Mesenchymal stem cell (in vitro differentiated cells and primary cell): ENCODE results near the gene PDP2.

ENCODE experiments used
- DNase-seq: peaks from one replicate; pipeline ENCODE4 v3.0.0-alpha.2; 2013
- H2AFZ ChIP-seq: one replicate; pipeline ENCODE4 v1.6.1; 2013; ENCODE audit warnings: low read depth, mild to moderate bottlenecking, control low read depth, inconsistent platforms, low read length, moderate library complexity
- H2AK5ac ChIP-seq: 2 replicates; pipeline ENCODE4 v1.6.1; 2013; ENCODE audit warnings: low read length, moderate library complexity, mild to moderate bottlenecking, inconsistent platforms; ENCODE audit not compliant: severe bottlenecking
- H2BK120ac ChIP-seq: one replicate; pipeline ENCODE4 v1.6.1; 2013; ENCODE audit warnings: low read depth, mild to moderate bottlenecking, inconsistent platforms, low read length, moderate library complexity
- H2BK12ac ChIP-seq, 2 experiments: one replicate each; pipeline ENCODE4 v1.6.1; 2013; ENCODE audit warnings: inconsistent platforms in 2 of 2, low read length in 2 of 2, mild to moderate bottlenecking in 2 of 2, moderate library complexity in 2 of 2, control low read depth in 1 of 2
- H2BK15ac ChIP-seq: one replicate; pipeline ENCODE4 v1.6.1; 2013; ENCODE audit warnings: mild to moderate bottlenecking, low read depth, inconsistent platforms; ENCODE audit not compliant: poor library complexity, severe bottlenecking
- H2BK5ac ChIP-seq: 2 replicates; pipeline ENCODE4 v1.6.1; 2013; ENCODE audit warnings: low read depth, mild to moderate bottlenecking, low read length, control low read depth, inconsistent platforms; ENCODE audit not compliant: poor library complexity, severe bottlenecking
- H3K14ac ChIP-seq, 2 experiments: one replicate each; pipeline ENCODE4 v1.6.1; 2013; ENCODE audit warnings: inconsistent platforms in 2 of 2, low read length in 2 of 2, control low read depth in 1 of 2, mild to moderate bottlenecking in 1 of 2, moderate library complexity in 1 of 2
- H3K18ac ChIP-seq, 2 experiments: one replicate each; pipeline ENCODE4 v1.6.1; 2013; ENCODE audit warnings: inconsistent platforms in 2 of 2, low read length in 2 of 2, control low read depth in 1 of 2, low read depth in 1 of 2, mild to moderate bottlenecking in 1 of 2
- H3K23ac ChIP-seq, 2 experiments: one replicate each; pipeline ENCODE4 v1.6.1; 2013; ENCODE audit warnings: inconsistent platforms in 2 of 2, low read length in 2 of 2, mild to moderate bottlenecking in 2 of 2, moderate library complexity in 2 of 2, control low read depth in 1 of 2
- H3K27ac ChIP-seq: 2 replicates; pipeline ENCODE4 v1.5.1; 2013; ENCODE audit warnings: mild to moderate bottlenecking, moderate library complexity, low read length, control low read depth, inconsistent platforms; ENCODE audit not compliant: poor library complexity, severe bottlenecking
- H3K27me3 ChIP-seq, 2 experiments: 2 replicates each; pipeline versions ENCODE4 v1.6.1 to v1.7.0; 2013; ENCODE audit warnings: low read length in 2 of 2, mild to moderate bottlenecking in 2 of 2, moderate library complexity in 2 of 2, control low read depth in 1 of 2, inconsistent platforms in 1 of 2; ENCODE audit not compliant: control insufficient read depth in 1 of 2, insufficient read depth in 1 of 2
- H3K36me3 ChIP-seq, 2 experiments: 2 replicates each; pipeline versions ENCODE4 v1.6.1 to v1.7.0; 2013; ENCODE audit warnings: low read length in 2 of 2, control low read depth in 1 of 2, inconsistent platforms in 1 of 2, low read depth in 1 of 2, mild to moderate bottlenecking in 1 of 2; ENCODE audit not compliant: insufficient read depth in 2 of 2, control insufficient read depth in 1 of 2
- H3K4ac ChIP-seq, 2 experiments: one replicate each; pipeline ENCODE4 v1.6.1; 2013; ENCODE audit warnings: inconsistent platforms in 2 of 2, low read length in 2 of 2, mild to moderate bottlenecking in 2 of 2, moderate library complexity in 2 of 2, control low read depth in 1 of 2, low read depth in 1 of 2
- H3K4me1 ChIP-seq: 2 replicates; pipeline ENCODE4 v1.6.1; 2013; ENCODE audit warnings: low read depth, low read length, control low read depth; ENCODE audit not compliant: control insufficient read depth, insufficient read depth
- H3K4me2 ChIP-seq: 2 replicates; pipeline ENCODE4 v1.6.1; 2013; ENCODE audit warnings: low read length, mild to moderate bottlenecking, inconsistent platforms; ENCODE audit not compliant: poor library complexity, severe bottlenecking
- H3K4me3 ChIP-seq, 2 experiments: 2 replicates each; pipeline versions ENCODE4 v1.5.1 to v1.7.0; 2013; ENCODE audit warnings: low read length in 2 of 2, mild to moderate bottlenecking in 2 of 2, control low read depth in 1 of 2, low read depth in 1 of 2; ENCODE audit not compliant: insufficient read depth in 1 of 2
- H3K79me1 ChIP-seq: replicated peaks from 2 replicates; pipeline ENCODE4 v1.6.1; 2013; ENCODE audit warnings: mild to moderate bottlenecking, control low read depth, low read length, inconsistent platforms; ENCODE audit not compliant: poor library complexity, severe bottlenecking
- H3K9ac ChIP-seq: 2 replicates; pipeline ENCODE4 v1.7.0; 2013; ENCODE audit warnings: mild to moderate bottlenecking, low read length, moderate library complexity
- H3K9me3 ChIP-seq: 2 replicates; pipeline ENCODE4 v1.7.0; 2013; ENCODE audit warnings: mild to moderate bottlenecking, low read length; ENCODE audit not compliant: control insufficient read depth
- H4K8ac ChIP-seq: one replicate; pipeline ENCODE4 v1.6.1; 2013; ENCODE audit warnings: inconsistent platforms, mild to moderate bottlenecking, low read length, moderate library complexity
- H4K91ac ChIP-seq: one replicate; pipeline ENCODE4 v1.6.1; 2013; ENCODE audit warnings: mild to moderate bottlenecking, low read length, inconsistent platforms
- WGBS: methylation state at CpG from one replicate; pipeline ENCODE4 v1.1.7; 2013; ENCODE audit warnings: mixed read lengths; 5-methylcytosine and 5-hydroxymethylcytosine counted together

The PDP2 gene

DNA sequence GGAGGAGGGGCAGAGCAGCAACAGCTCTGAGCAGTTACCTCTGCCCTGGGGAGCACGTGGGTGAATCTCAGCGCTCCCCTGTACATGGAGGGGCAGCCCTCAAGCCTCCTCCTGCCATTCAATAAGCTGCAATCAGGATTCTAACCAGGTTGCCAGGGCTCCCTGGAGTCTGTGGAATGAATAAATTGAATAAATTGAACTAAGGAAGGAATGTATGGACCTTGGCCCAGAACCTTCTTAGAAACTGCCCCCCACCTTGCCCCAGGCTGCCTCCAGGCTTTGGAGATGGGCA lies 39.9 kb downstream of the PDP2 start:
- WGBS: 37% methylated on average over 2 of the region's 2 CpGs
- no peak overlapping the region for H2AFZ ChIP-seq
- no peak overlapping the region for H3K4me2 ChIP-seq
- no peak overlapping the region for H3K4ac ChIP-seq
- no peak overlapping the region for H3K4me3 ChIP-seq
- peaks cover 40% of the 10 kb centered on the region for H3K4me1 ChIP-seq
- DNase-seq: no peak
- no peak overlapping the region for H2BK5ac ChIP-seq
- no peak overlapping the region for H3K9ac ChIP-seq
- H3K14ac ChIP-seq: no peak overlapping the region
- no peaks in the 10 kb centered on the region for H3K79me1 ChIP-seq
- peak overlapping the region; percentile 73 for H2AK5ac ChIP-seq
- H2BK12ac ChIP-seq: no peak overlapping the region
- no peak overlapping the region for H3K18ac ChIP-seq
- H2BK120ac ChIP-seq: no peak overlapping the region
- H3K36me3 ChIP-seq: peaks cover 0 to 18% of the 10 kb centered on the region in 2 experiments
- H3K27me3 ChIP-seq: peaks cover 13 to 69% of the 10 kb centered on the region in 2 experiments
- H3K23ac ChIP-seq: no peak overlapping the region
- H4K8ac ChIP-seq: no peak overlapping the region
- H2BK15ac ChIP-seq: no peak overlapping the region
- no peak overlapping the region for H3K27ac ChIP-seq
- H3K9me3 ChIP-seq: no peaks in the 10 kb centered on the region
- no peak overlapping the region for H4K91ac ChIP-seq

DNA sequence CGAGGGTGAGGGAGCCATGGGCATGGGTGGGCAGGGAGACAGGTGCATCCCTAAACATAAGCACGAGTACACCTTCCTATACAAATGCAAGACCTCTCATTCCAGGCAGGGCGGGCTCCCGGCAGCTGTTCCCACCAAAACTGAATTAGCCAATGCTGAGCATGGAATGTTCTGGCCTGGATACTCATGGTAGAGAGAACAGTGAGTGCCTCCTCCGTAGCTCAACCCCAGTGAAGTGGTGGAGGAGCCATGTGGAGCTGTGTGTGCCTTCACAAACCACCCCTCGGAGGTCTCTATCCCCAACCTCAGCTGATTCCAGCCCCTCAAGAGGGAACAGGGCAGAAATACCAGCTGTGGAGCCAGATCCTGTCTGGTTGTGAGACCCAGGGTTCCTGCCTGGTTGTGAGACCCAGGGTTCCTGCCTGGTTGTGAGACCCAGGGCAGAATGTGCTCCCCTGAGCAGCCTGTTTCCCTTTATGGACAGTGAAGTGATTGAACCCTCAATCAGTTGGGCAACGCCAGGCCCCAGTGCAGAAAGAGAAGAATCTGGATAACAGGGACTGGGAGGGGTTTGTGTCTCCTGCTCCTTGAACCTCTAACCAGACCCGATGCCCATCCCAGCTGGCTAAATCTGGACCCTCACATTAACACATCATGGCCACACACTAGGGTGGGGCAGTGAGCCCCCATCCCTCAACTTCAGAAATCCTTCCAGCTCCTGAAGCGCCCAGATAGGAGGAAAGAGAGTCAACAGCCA lies 40.8 kb downstream of the PDP2 start:
- Histone ChIP-seq H3K4ac (peak overlapping the region in 1 of 2 experiments; percentile 30), H4K91ac (no peak overlapping the region), H3K23ac (no peak overlapping the region), H3K79me1 (no peaks in the 10 kb centered on the region), H2BK12ac (peak overlapping the region in 1 of 2 experiments; percentile 5), H3K14ac (no peak overlapping the region), H3K27me3 (peaks cover 10 to 68% of the 10 kb centered on the region in 2 experiments), H3K27ac (no peak overlapping the region), H2BK15ac (no peak overlapping the region), H2AFZ (no peak overlapping the region), H2BK5ac (no peak overlapping the region), H4K8ac (no peak overlapping the region), H3K36me3 (peaks cover 0 to 18% of the 10 kb centered on the region in 2 experiments), H2AK5ac (peak overlapping the region; percentile 10), H3K9me3 (no peaks in the 10 kb centered on the region), H3K18ac (no peak overlapping the region), H3K9ac (no peak overlapping the region), H2BK120ac (peak overlapping the region; percentile 21), H3K4me1 (peaks cover 47% of the 10 kb centered on the region), H3K4me2 (no peak overlapping the region), H3K4me3 (no peak overlapping the region)
- no peak for DNase-seq
- 84% methylated on average over 7 of the region's 9 CpGs for WGBS

DNA sequence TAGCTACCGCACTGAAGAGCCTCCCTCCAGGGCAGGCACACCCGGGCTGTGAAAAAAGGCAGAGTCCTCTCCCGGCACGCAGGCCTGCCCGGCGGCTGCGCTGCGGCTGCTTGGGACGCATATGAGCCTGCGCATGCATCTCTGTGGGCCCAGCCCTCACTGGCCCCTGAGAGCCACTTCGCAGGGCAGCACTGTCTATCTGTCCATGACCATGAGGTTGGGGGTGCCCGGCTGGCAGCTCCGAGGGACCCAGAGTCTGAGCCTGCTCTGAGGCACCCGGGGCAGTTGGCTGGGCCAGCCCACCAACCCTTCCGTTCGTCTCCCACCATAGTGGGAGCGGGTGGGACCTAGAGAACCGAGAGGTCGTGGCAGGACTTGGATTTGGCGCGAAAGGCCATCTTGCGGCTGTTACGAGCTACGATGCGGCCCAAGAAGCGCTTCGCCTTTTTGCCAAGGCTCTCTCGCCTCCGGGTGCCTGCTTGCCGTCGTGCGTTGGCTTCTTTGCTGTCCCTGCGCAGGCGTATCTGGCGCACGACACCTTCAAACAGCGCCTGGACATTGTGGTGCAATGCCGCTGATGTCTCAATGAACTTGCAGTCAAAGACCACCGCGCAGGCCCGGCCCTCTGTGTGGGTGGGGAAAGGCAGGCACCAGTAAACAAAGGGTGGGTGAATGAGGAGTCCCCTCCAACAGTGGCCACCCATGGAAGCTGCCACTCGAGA lies 41.6 kb downstream of the PDP2 start:
- no peak overlapping the region for H2AK5ac ChIP-seq
- no peak overlapping the region for H3K4me2 ChIP-seq
- WGBS: 91% methylated on average over 42 of the region's 42 CpGs
- H3K9ac ChIP-seq: no peak overlapping the region
- H3K27me3 ChIP-seq: peaks cover 8 to 60% of the 10 kb centered on the region in 2 experiments
- no peak overlapping the region for H3K23ac ChIP-seq
- peak overlapping the region; percentile 0 for H2BK15ac ChIP-seq
- no peak overlapping the region for H3K18ac ChIP-seq
- H3K14ac ChIP-seq: no peak overlapping the region
- peak overlapping the region; percentile 21 for H2BK120ac ChIP-seq
- H3K9me3 ChIP-seq: no peaks in the 10 kb centered on the region
- no peaks in the 10 kb centered on the region for H3K79me1 ChIP-seq
- no peak for DNase-seq
- peak overlapping the region; percentile 21 for H4K8ac ChIP-seq
- peak overlapping the region; percentile 61 for H4K91ac ChIP-seq
- no peak overlapping the region for H3K4ac ChIP-seq
- peaks cover 0 to 18% of the 10 kb centered on the region in 2 experiments for H3K36me3 ChIP-seq
- no peak overlapping the region for H2BK5ac ChIP-seq
- H2AFZ ChIP-seq: no peak overlapping the region
- no peak overlapping the region for H3K4me3 ChIP-seq
- no peak overlapping the region for H3K27ac ChIP-seq
- H3K4me1 ChIP-seq: peaks cover 55% of the 10 kb centered on the region
- H2BK12ac ChIP-seq: peak overlapping the region in 1 of 2 experiments; percentile 46

DNA sequence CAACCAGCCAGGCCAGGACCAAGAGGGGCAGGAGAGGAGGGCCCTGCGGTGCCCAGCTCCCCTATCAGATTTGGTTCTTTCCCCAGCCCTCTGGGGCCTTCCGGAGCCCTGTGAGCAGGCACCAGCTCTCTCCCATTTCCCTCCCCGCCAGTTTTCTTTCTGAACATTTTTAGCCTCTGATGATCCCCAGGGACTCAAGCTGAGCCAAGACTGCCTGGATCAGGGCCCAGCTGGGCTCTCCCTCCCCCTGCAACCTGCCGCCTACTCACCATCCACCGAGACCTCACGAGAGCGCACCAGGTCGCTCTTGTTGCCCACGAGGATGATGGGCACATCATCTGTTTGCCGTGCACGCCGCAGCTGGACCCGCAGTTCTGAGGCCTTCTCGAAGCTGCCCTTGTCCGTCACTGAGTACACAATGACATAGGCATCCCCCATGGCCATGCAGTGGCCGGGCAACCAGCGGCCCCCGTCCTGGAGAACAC lies 43.0 kb downstream of the PDP2 start:
- Histone ChIP-seq H3K9ac (no peak overlapping the region), H3K4ac (no peak overlapping the region), H3K18ac (no peak overlapping the region), H3K14ac (no peak overlapping the region), H2BK15ac (no peak overlapping the region), H3K4me3 (no peak overlapping the region), H4K8ac (no peak overlapping the region), H2AFZ (no peak overlapping the region), H3K23ac (no peak overlapping the region), H2BK5ac (no peak overlapping the region), H2BK12ac (peak overlapping the region in 1 of 2 experiments; percentile 45), H3K27me3 (peaks cover 8 to 48% of the 10 kb centered on the region in 2 experiments), H3K79me1 (no peaks in the 10 kb centered on the region), H3K9me3 (no peaks in the 10 kb centered on the region), H3K36me3 (peaks cover 0 to 18% of the 10 kb centered on the region in 2 experiments), H4K91ac (no peak overlapping the region), H2AK5ac (no peak overlapping the region), H3K4me1 (peaks cover 64% of the 10 kb centered on the region), H3K27ac (no peak overlapping the region), H3K4me2 (no peak overlapping the region), H2BK120ac (no peak overlapping the region)
- no peak for DNase-seq
- WGBS: 92% methylated on average over 18 of the region's 18 CpGs
